Sigmoid colon (tissue), 7 donors: ENCODE measurements around the gene KIF24. TPM values are rescaled to one million over a fixed set of nuclear protein-coding genes. Genes with fewer than 3 reads are reported as not detected.

Source experiments
- DNase-seq: peaks from one replicate; pipeline ENCODE4 v3.0.0-alpha.2; 2019
- H3K27ac ChIP-seq, 4 donors: fragments of 200-600 bp; sonication (generic); one replicate each; pipeline ENCODE4 v1.5.1; 2016 to 2019; ENCODE audit warnings: mild to moderate bottlenecking in 1 of 4
- H3K27me3 ChIP-seq, 3 donors: fragments of 200-600 bp; sonication (generic); one replicate each; pipeline ENCODE4 v1.5.1; 2019; ENCODE audit warnings: mild to moderate bottlenecking in 1 of 3
- H3K36me3 ChIP-seq, 4 donors: fragments of 200-600 bp; sonication (generic); one replicate each; pipeline ENCODE4 v1.5.1; 2016 to 2019
- H3K4me1 ChIP-seq, 4 donors: fragments of 200-600 bp; sonication (generic); one replicate each; pipeline ENCODE4 v1.5.1; 2017 to 2019
- H3K4me3 ChIP-seq, 4 donors: fragments of 200-600 bp; sonication (generic); one replicate each; pipeline ENCODE4 v1.5.1; 2017 to 2019; ENCODE audit warnings: mild to moderate bottlenecking in 2 of 4, moderate library complexity in 1 of 4
- H3K9me3 ChIP-seq, 4 donors: fragments of 200-600 bp in 3 of 4; sonication (generic) in 3 of 4; one replicate each; pipeline versions ENCODE4 v1.5.1 to v1.6.1; 2013 to 2019
- CTCF ChIP-seq, 4 experiments: fragments of 450-650 bp in 3 of 4; fragments of 200-600 bp in 1 of 4; IDR thresholded peaks; one replicate each; pipeline ENCODE4 v1.5.1; 2016 to 2019; ENCODE audit warnings: antibody characterized with exemption in 4 of 4, mild to moderate bottlenecking in 3 of 4, moderate library complexity in 2 of 4
- EP300 ChIP-seq, 4 donors: sonication (generic); formaldehyde crosslinking; IDR thresholded peaks; one replicate each; pipeline ENCODE4 v1.6.1; 2017; ENCODE audit warnings: antibody characterized with exemption in 4 of 4
- POLR2A ChIP-seq, 2 donors: fragments of 450-650 bp; IDR thresholded peaks; one replicate each; pipeline ENCODE4 v1.6.1; 2016; ENCODE audit warnings: antibody characterized with exemption in 2 of 2, mild to moderate bottlenecking in 2 of 2, moderate library complexity in 2 of 2
- POLR2AphosphoS5 ChIP-seq, 4 donors: sonication (generic); formaldehyde crosslinking; IDR thresholded peaks; one replicate each; pipeline ENCODE4 v1.6.1; 2017; ENCODE audit warnings: antibody characterized with exemption in 4 of 4
- WGBS, 2 donors: extraction: QIAGEN DNeasy Blood & Tissue Kit; methylation state at CpG; one replicate each; pipeline ENCODE4 v1.1.7; 2013; 5-methylcytosine and 5-hydroxymethylcytosine counted together
- intact Hi-C: fragments of 100-400 bp; cut with DNase I; formaldehyde crosslinking; loops from one replicate; pipeline ENCODE4 v1.15.1; 2023
- polyA plus RNA-seq, 3 donors: library from polyadenylated mRNA; stranded (reverse); fragments of 200-250 nt; gene quantifications; one replicate each; pipeline ENCODE4 v1.2.3, GENCODE V29; 2013
- total RNA-seq, 4 donors: library from RNA; depleted of rRNA; stranded (reverse); fragments of >200 nt; gene quantifications; one replicate each; pipeline ENCODE4 v1.1.0, GENCODE V29; 2016
- donor health status: healthy with polysubstance abuse.
- donor health status: Bipolar disorder and iron deficiency.
- donor health status: healthy.

KIF24 gene
- total and polyA plus RNA-seq, 7 donors, result under 0.01 to 1.6 (median 0.46) TPM

- no peaks in the 10 kb centered on the region for H3K36me3 ChIP-seq
- H3K9me3 ChIP-seq, result no peaks in the 10 kb centered on the region
- peaks cover 2 to 48% (median 45%) of the 10 kb centered on the region in 4 donors for H3K4me1 ChIP-seq
- no peak for TF ChIP-seq POLR2A (IDR thresholded peaks at IDR 0.05)
- TF ChIP-seq POLR2AphosphoS5 (IDR thresholded peaks at IDR 0.05), result no peak
- no peak for TF ChIP-seq CTCF (IDR thresholded peaks at IDR 0.05)
- no peak for TF ChIP-seq EP300 (IDR thresholded peaks at IDR 0.05)
- H3K27ac ChIP-seq, result peak overlapping the region in 3 of 4 donors; percentile 88 to 93 (median 91)
- intact Hi-C loops, result no loop called here
- H3K4me3 ChIP-seq, result no peak overlapping the region
- no peaks in the 10 kb centered on the region for H3K27me3 ChIP-seq
- no peak for DNase-seq
Measured at GRCh38 chr9:34347800-34348158, 18.7 kb upstream of the KIF24 start.

- no peaks in the 10 kb centered on the region for H3K36me3 ChIP-seq
- H3K27me3 ChIP-seq, result no peaks in the 10 kb centered on the region
- intact Hi-C loops, result no loop called here
- TF ChIP-seq CTCF (IDR thresholded peaks at IDR 0.05) (no peak), POLR2A (IDR thresholded peaks at IDR 0.05) (no peak), POLR2AphosphoS5 (IDR thresholded peaks at IDR 0.05) (no peak), EP300 (IDR thresholded peaks at IDR 0.05) (no peak)
- peak overlapping the region in 3 of 4 donors; percentile 88 to 93 (median 91) for H3K27ac ChIP-seq
- no peak overlapping the region for H3K4me3 ChIP-seq
- 91 to 93% methylated on average over 15 of the region's 15 CpGs for WGBS, 2 donors
- H3K4me1 ChIP-seq, result peaks cover 2 to 55% (median 52%) of the 10 kb centered on the region in 4 donors
- no peaks in the 10 kb centered on the region for H3K9me3 ChIP-seq
- DNase-seq, result peak; percentile 56
Measured at GRCh38 chr9:34346873-34347799, 18.1 kb upstream of the KIF24 start.

- Histone ChIP-seq H3K27ac (peak overlapping the region; percentile 65 to 93 (median 90)), H3K4me1 (peaks cover 2 to 87% (median 79%) of the 10 kb centered on the region in 4 donors), H3K27me3 (no peaks in the 10 kb centered on the region), H3K36me3 (peaks cover 0 to 8% (median 1%) of the 10 kb centered on the region in 4 donors), H3K4me3 (no peak overlapping the region), H3K9me3 (no peaks in the 10 kb centered on the region)
- 93 to 100% methylated on average over 1 of the region's 1 CpG for WGBS, 2 donors
- intact Hi-C loops, result no loop called here
- DNase-seq, result peak; percentile 60
- TF ChIP-seq EP300 (IDR thresholded peaks at IDR 0.05) (peak in 2 of 4 donors; percentile 67 to 82), POLR2AphosphoS5 (IDR thresholded peaks at IDR 0.05) (peak; percentile 1 to 47 (median 2)), POLR2A (IDR thresholded peaks at IDR 0.05) (no peak), CTCF (IDR thresholded peaks at IDR 0.05) (no peak)
Measured at GRCh38 chr9:34343605-34344004, 14.5 kb upstream of the KIF24 start.

GRCh38 chr9:34343090-34343489 lies 14.0 kb upstream of the KIF24 start:
- H3K27me3 ChIP-seq, result no peaks in the 10 kb centered on the region
- TF ChIP-seq EP300 (IDR thresholded peaks at IDR 0.05) (peak in 2 of 4 donors; percentile 60 to 74), POLR2AphosphoS5 (IDR thresholded peaks at IDR 0.05) (peak; percentile 43 to 82 (median 64)), POLR2A (IDR thresholded peaks at IDR 0.05) (no peak)
- 81 to 90% methylated on average over 5 of the region's 5 CpGs for WGBS, 2 donors
- H3K9me3 ChIP-seq, result no peaks in the 10 kb centered on the region
- intact Hi-C loops, result no loop called here
- peak; percentile 95 for DNase-seq
- peaks cover 0 to 8% (median 1%) of the 10 kb centered on the region in 4 donors for H3K36me3 ChIP-seq
- H3K27ac ChIP-seq, result peak overlapping the region; percentile 65 to 93 (median 90)
- no peak overlapping the region for H3K4me3 ChIP-seq
- peaks cover 2 to 91% (median 82%) of the 10 kb centered on the region in 4 donors for H3K4me1 ChIP-seq

GRCh38 chr9:34341659-34342295 lies 12.7 kb upstream of the KIF24 start:
- Histone ChIP-seq H3K4me3 (no peak overlapping the region), H3K27me3 (no peaks in the 10 kb centered on the region), H3K4me1 (peaks cover 2 to 90% (median 71%) of the 10 kb centered on the region in 4 donors), H3K9me3 (no peaks in the 10 kb centered on the region), H3K36me3 (peaks cover 0 to 8% (median 1%) of the 10 kb centered on the region in 4 donors), H3K27ac (peak overlapping the region; percentile 65 to 93 (median 90))
- 89 to 91% methylated on average over 7 of the region's 7 CpGs for WGBS, 2 donors
- intact Hi-C loops, result no loop called here
- DNase-seq, result peak; percentile 57
- peak in 3 of 4 donors; percentile 41 to 65 (median 46) for TF ChIP-seq POLR2AphosphoS5 (IDR thresholded peaks at IDR 0.05)
- TF ChIP-seq CTCF (IDR thresholded peaks at IDR 0.05), result no peak
